Fibroblast of skin of right quadriceps (primary cell): ENCODE data around the gene TAGLN.
"Not testable (repeated sequence)": the region's sequence is repeated elsewhere in the genome, so short reads cannot be mapped to it uniquely, and the experiment has no call there.

ENCODE experiments used
- DNase-seq: peaks from one replicate; pipeline ENCODE4 v3.0.0-alpha.2; 2013

TAGLN gene

GRCh38 chr11:117181586-117182550, 17.3 kb upstream of the TAGLN start:
- DNase-seq = no peak

- no peak for DNase-seq
These were observed 16.6 kb upstream of the TAGLN start for GRCh38 chr11:117182551-117182935.

GRCh38 chr11:117183178-117183577, 16.0 kb upstream of the TAGLN start:
- DNase-seq = not testable (repeated sequence)

GRCh38 chr11:117183724-117184349, 15.3 kb upstream of the TAGLN start:
- no peak for DNase-seq

GRCh38 chr11:117185736-117186430, 13.3 kb upstream of the TAGLN start:
- DNase-seq = no peak

- DNase-seq = no peak
These were observed 12.8 kb upstream of the TAGLN start for GRCh38 chr11:117186431-117186761.

GRCh38 chr11:117187007-117187406, 12.2 kb upstream of the TAGLN start:
- no peak for DNase-seq

GRCh38 chr11:117187428-117187798, 11.8 kb upstream of the TAGLN start:
- no peak for DNase-seq

- no peak for DNase-seq
These were observed 11.2 kb upstream of the TAGLN start for GRCh38 chr11:117187799-117188481.

GRCh38 chr11:117188620-117189081, 10.5 kb upstream of the TAGLN start:
- no peak for DNase-seq

GRCh38 chr11:117189191-117189940, 9.8 kb upstream of the TAGLN start:
- DNase-seq = no peak

GRCh38 chr11:117189941-117190544, 9.1 kb upstream of the TAGLN start:
- no peak for DNase-seq

- DNase-seq = no peak
These were observed 7.3 kb upstream of the TAGLN start for GRCh38 chr11:117191680-117192400.

GRCh38 chr11:117192401-117192875, 6.7 kb upstream of the TAGLN start:
- no peak for DNase-seq

- DNase-seq = no peak
These were observed 5.8 kb upstream of the TAGLN start for GRCh38 chr11:117193130-117194020.

- no peak for DNase-seq
These were observed 4.9 kb upstream of the TAGLN start for GRCh38 chr11:117194267-117194666.

GRCh38 chr11:117195258-117195657, 3.9 kb upstream of the TAGLN start:
- no peak for DNase-seq

- DNase-seq = no peak
These were observed 3.4 kb upstream of the TAGLN start for GRCh38 chr11:117195761-117196160.

- no peak for DNase-seq
These were observed 2.2 kb upstream of the TAGLN start for GRCh38 chr11:117197006-117197405.
